T-helper 22 cell (primary cell): ENCODE data around the gene ADGRG6.
"Not testable (repeated sequence)": the region's sequence is repeated elsewhere in the genome, so short reads cannot be mapped to it uniquely, and the experiment has no call there.

Experiments
- DNase-seq: peaks from one replicate; pipeline ENCODE4 v3.0.0-alpha.2; 2020; ENCODE audit warnings: low read depth

ADGRG6 gene

GRCh38 chr6:142322504-142323198, 20.8 kb downstream of the ADGRG6 start:
- DNase-seq: no peak

- DNase-seq: no peak
Measured at GRCh38 chr6:142323377-142323776, 21.6 kb downstream of the ADGRG6 start.

- DNase-seq: no peak
Measured at GRCh38 chr6:142324111-142324510, 22.3 kb downstream of the ADGRG6 start.

- DNase-seq: no peak
Measured at GRCh38 chr6:142325111-142325510, 23.3 kb downstream of the ADGRG6 start.

- DNase-seq: no peak
Measured at GRCh38 chr6:142326540-142326939, 24.7 kb downstream of the ADGRG6 start.

GRCh38 chr6:142328070-142328469, 26.3 kb downstream of the ADGRG6 start:
- no peak for DNase-seq

- DNase-seq: no peak
Measured at GRCh38 chr6:142329486-142330113, 27.8 kb downstream of the ADGRG6 start.

- no peak for DNase-seq
Measured at GRCh38 chr6:142331075-142331551, 29.3 kb downstream of the ADGRG6 start.

- no peak for DNase-seq
Measured at GRCh38 chr6:142331601-142332000, 29.8 kb downstream of the ADGRG6 start.

- no peak for DNase-seq
Measured at GRCh38 chr6:142332393-142333098, 30.7 kb downstream of the ADGRG6 start.

- no peak for DNase-seq
Measured at GRCh38 chr6:142333431-142333830, 31.6 kb downstream of the ADGRG6 start.

GRCh38 chr6:142334294-142334693, 32.5 kb downstream of the ADGRG6 start:
- no peak for DNase-seq

- no peak for DNase-seq
Measured at GRCh38 chr6:142335415-142335814, 33.6 kb downstream of the ADGRG6 start.

GRCh38 chr6:142336183-142336582, 34.4 kb downstream of the ADGRG6 start:
- no peak for DNase-seq

- DNase-seq: no peak
Measured at GRCh38 chr6:142336787-142337186, 35.0 kb downstream of the ADGRG6 start.

- no peak for DNase-seq
Measured at GRCh38 chr6:142339113-142339512, 37.3 kb downstream of the ADGRG6 start.

- no peak for DNase-seq
Measured at GRCh38 chr6:142339968-142340658, 38.3 kb downstream of the ADGRG6 start.

GRCh38 chr6:142341855-142342330, 40.1 kb downstream of the ADGRG6 start:
- DNase-seq: no peak

- DNase-seq: no peak
Measured at GRCh38 chr6:142342986-142343385, 41.2 kb downstream of the ADGRG6 start.

- no peak for DNase-seq
Measured at GRCh38 chr6:142343938-142344337, 42.1 kb downstream of the ADGRG6 start.

GRCh38 chr6:142345261-142345660, 43.5 kb downstream of the ADGRG6 start:
- DNase-seq: no peak

- DNase-seq: not testable (repeated sequence)
Measured at GRCh38 chr6:142346166-142346565, 44.4 kb downstream of the ADGRG6 start.
